K562 (cell line): ENCODE results near the gene TEX14. TPM values are rescaled to one million over a fixed set of nuclear protein-coding genes. Genes with fewer than 3 reads are reported as not detected.

Experiments used
- ATAC-seq: fragments of 200-7000 bp; cut with Tn5 transposase; 3 replicates; pipeline ENCODE4 v1.9.1; 2020; ENCODE audit warnings: moderate library complexity
- BruUV-seq: library from RNA; stranded (reverse); fragments of 400-500 nt; replicated peaks from 2 replicates; lab custom pipeline; 2021; lab: Mats Ljungman, UMichigan
- CTCF ChIA-PET: fragments of 300-600 bp; formaldehyde crosslinking; extraction: SDS; loops from one replicate; lab custom pipeline; 2021; ENCODE audit warnings: low intra/inter-chr PET ratio; lab: Yijun Ruan, JAX
- POLR2A ChIA-PET: fragments of 300-600, 350-650 bp; sonication (Branson Sonifier 250); formaldehyde crosslinking; extraction: SDS; loops from one replicate; lab custom pipeline; 2021; ENCODE audit warnings: antibody characterized with exemption, inconsistent platforms; lab: Yijun Ruan, JAX
- DNase-seq, 4 experiments: peaks; one replicate each; pipeline versions ENCODE4 v3.0.0 to v3.0.0-alpha.2; 2011 to 2018; ENCODE audit warnings: low spot score in 3 of 4, mixed read lengths in 3 of 4; ENCODE audit errors: extremely low read depth in 1 of 4
- FAIRE-seq: peaks from 2 replicates; lab custom pipeline; 2011; peaks lifted over from hg19 to GRCh38; lab: Jason Lieb, UNC
- H2AFZ ChIP-seq: 2 replicates; pipeline ENCODE4 v1.6.0; 2011; ENCODE audit warnings: low read depth, low read length, control low read depth, inconsistent platforms
- H3K27ac ChIP-seq: fragments of 200-600 bp; 3 replicates; pipeline ENCODE4 v1.8.0; 2011; ENCODE audit warnings: low read depth, mild to moderate bottlenecking, control low read depth, inconsistent platforms, low read length, moderate library complexity, mixed read lengths; ENCODE audit errors: extremely low read depth
- H3K27me3 ChIP-seq, 2 experiments: fragments of 300-600 bp in 1 of 2; 2 replicates in 1 of 2; 3 replicates in 1 of 2; pipeline versions ENCODE4 v1.6.0 to v1.8.0; 2011; ENCODE audit warnings: inconsistent platforms in 2 of 2, low read length in 2 of 2, mild to moderate bottlenecking in 1 of 2, mixed read lengths in 1 of 2, moderate library complexity in 1 of 2; ENCODE audit not compliant: control insufficient read depth in 2 of 2, insufficient read depth in 2 of 2
- H3K36me3 ChIP-seq: fragments of 300-600 bp; 3 replicates; pipeline ENCODE4 v1.8.0; 2011; ENCODE audit warnings: mild to moderate bottlenecking, low read length, inconsistent platforms; ENCODE audit not compliant: control insufficient read depth, insufficient read depth
- H3K4me1 ChIP-seq, 2 experiments: fragments of 200-600 bp in 1 of 2; replicated peaks in 1 of 2; 2 replicates in 1 of 2; 3 replicates in 1 of 2; pipeline versions ENCODE4 v1.5.1 to v1.8.0; 2011; ENCODE audit warnings: inconsistent platforms in 2 of 2, low read length in 2 of 2, mild to moderate bottlenecking in 1 of 2, mixed read lengths in 1 of 2, moderate library complexity in 1 of 2; ENCODE audit not compliant: control insufficient read depth in 2 of 2, insufficient read depth in 2 of 2
- H3K4me2 ChIP-seq: 2 replicates; pipeline ENCODE4 v1.6.1; 2011; ENCODE audit warnings: low read length, control low read depth, inconsistent platforms, mixed read lengths; ENCODE audit not compliant: insufficient read depth
- H3K4me3 ChIP-seq: fragments of 200-600 bp; sonication (generic), shearing (Covaris generic); 2 replicates; pipeline ENCODE4 v1.5.1; 2016; ENCODE audit warnings: control low read depth, inconsistent platforms
- H3K79me2 ChIP-seq: fragments of 200-600 bp; 3 replicates; pipeline ENCODE4 v1.8.0; 2011; ENCODE audit warnings: low read length, inconsistent platforms; ENCODE audit not compliant: control insufficient read depth, insufficient read depth
- H3K9ac ChIP-seq, 2 experiments: 2 replicates each; pipeline versions ENCODE4 v1.6.0 to v1.6.1; 2011; ENCODE audit warnings: low read depth in 2 of 2, low read length in 2 of 2, control low read depth in 1 of 2, inconsistent platforms in 1 of 2, mild to moderate bottlenecking in 1 of 2, mixed read lengths in 1 of 2; ENCODE audit not compliant: insufficient read depth in 1 of 2
- H3K9me1 ChIP-seq: one replicate; pipeline ENCODE4 v1.6.0; 2011; ENCODE audit warnings: inconsistent platforms, mild to moderate bottlenecking, low read length, moderate library complexity; ENCODE audit not compliant: control insufficient read depth, insufficient read depth
- H3K9me3 ChIP-seq: replicated peaks from 2 replicates; pipeline ENCODE4 v1.5.1; 2011; ENCODE audit warnings: low read depth, low read length, inconsistent platforms; ENCODE audit not compliant: control insufficient read depth, insufficient read depth
- H4K20me1 ChIP-seq: replicated peaks from 2 replicates; pipeline ENCODE4 v1.6.1; 2011; ENCODE audit warnings: low read length, inconsistent platforms, mixed read lengths; ENCODE audit not compliant: control insufficient read depth, insufficient read depth
- CBX1 ChIP-seq: sonication (generic); IDR thresholded peaks from 2 replicates; pipeline ENCODE4 v1.6.1; 2016; ENCODE audit warnings: antibody characterized with exemption, low read depth, mild to moderate bottlenecking
- WGBS: fragments of 100-300 bp; shearing (Covaris generic); methylation state at CpG from one replicate; pipeline ENCODE4 v1.1.6; 2016; ENCODE audit warnings: low coverage, mixed read lengths; ENCODE audit not compliant: insufficient coverage; ENCODE audit errors: missing lambda C conversion rate; 5-methylcytosine and 5-hydroxymethylcytosine counted together
- in situ Hi-C: fragments of 300-500 bp; cut with MboI; formaldehyde crosslinking; loops from 4 replicates; pipeline ENCODE4 v1.15.0; 2018; ENCODE audit warnings: inconsistent platforms, mixed read lengths
- intact Hi-C: fragments of 100-400 bp; cut with micrococcal nuclease; formaldehyde crosslinking; loops from 2 replicates; pipeline ENCODE4 v1.14.2; 2022
- polyA plus RNA-seq, 8 experiments: library from polyadenylated mRNA; depleted of rRNA in 4 of 8; stranded (reverse) in 5 of 8; unstranded in 3 of 8; fragments of >200 nt; fragmentation: Nextera tagmentation in 2 of 8; fragmentation: Illumina TruSeq in 1 of 8; extraction: Ambion mirVana in 2 of 8; extraction: Trizol in 1 of 8; gene quantifications; 2 replicates each; pipeline versions ENCODE4 v1.2.1 to v1.2.3, GENCODE V29; 2011 to 2014; ENCODE audit warnings: inconsistent platforms in 1 of 8, missing spikeins in 1 of 8
- total RNA-seq, 7 experiments: library from RNA; depleted of rRNA in 6 of 7; stranded (reverse); fragments of >200 nt in 6 of 7; fragmentation: Illumina TruSeq in 2 of 7; extraction: Trizol in 2 of 7; gene quantifications; 2 replicates each; pipeline versions ENCODE4 v1.2.1 to v1.2.3, GENCODE V29; 2011 to 2021; ENCODE audit warnings: low replicate concordance in 1 of 7
- TF ChIP-seq, protein P1 (sequence below): sonication (generic); formaldehyde crosslinking; IDR thresholded peaks from 2 replicates; pipeline ENCODE4 v1.8.0; 2023; ENCODE audit warnings: mild to moderate bottlenecking, missing genetic modification reagents
- TF ChIP-seq, protein P2 (sequence below), 2 experiments: fragments of 450-650 bp; formaldehyde crosslinking in 1 of 2; IDR thresholded peaks; 2 replicates each; pipeline versions ENCODE4 v1.4.0 to v1.6.1; 2014 to 2020; ENCODE audit warnings: mild to moderate bottlenecking in 2 of 2, borderline replicate concordance in 1 of 2, low read depth in 1 of 2
- TF ChIP-seq, protein P3 (sequence below): fragments of 250-450 bp; sonication (Bioruptor Pico); IDR thresholded peaks from 2 replicates; pipeline ENCODE4 v1.4.0; 2020; ENCODE audit warnings: borderline replicate concordance

The TEX14 gene
- total and polyA plus RNA-seq, 9 of the 15 experiments (the other 6 are each of a cell fraction or from before 2014, with no cell fraction given): 0.05 to 0.12 (median 0.09) TPM; not detected in 1

DNA sequence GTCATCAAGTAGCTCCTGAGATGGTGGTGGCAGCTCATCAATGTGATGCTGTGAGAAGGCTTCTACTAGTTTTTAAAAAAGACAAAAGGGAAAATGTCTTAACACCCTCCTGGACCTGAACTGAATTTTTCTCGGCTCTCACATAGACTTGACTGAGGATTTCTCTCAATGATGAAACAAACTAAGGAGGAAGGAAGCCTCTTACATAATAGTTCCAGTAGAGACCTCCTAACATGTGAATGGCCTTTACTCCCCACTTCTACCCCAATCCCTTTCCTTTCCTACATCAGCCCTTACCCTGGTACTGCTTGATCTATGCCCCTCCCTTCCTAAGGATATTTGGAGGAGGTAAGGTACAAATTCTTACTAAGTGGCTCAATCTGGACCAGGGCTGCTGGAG lies 122.6 kb downstream of the TEX14 start (continued):
- TF ChIP-seq, protein P1, sequence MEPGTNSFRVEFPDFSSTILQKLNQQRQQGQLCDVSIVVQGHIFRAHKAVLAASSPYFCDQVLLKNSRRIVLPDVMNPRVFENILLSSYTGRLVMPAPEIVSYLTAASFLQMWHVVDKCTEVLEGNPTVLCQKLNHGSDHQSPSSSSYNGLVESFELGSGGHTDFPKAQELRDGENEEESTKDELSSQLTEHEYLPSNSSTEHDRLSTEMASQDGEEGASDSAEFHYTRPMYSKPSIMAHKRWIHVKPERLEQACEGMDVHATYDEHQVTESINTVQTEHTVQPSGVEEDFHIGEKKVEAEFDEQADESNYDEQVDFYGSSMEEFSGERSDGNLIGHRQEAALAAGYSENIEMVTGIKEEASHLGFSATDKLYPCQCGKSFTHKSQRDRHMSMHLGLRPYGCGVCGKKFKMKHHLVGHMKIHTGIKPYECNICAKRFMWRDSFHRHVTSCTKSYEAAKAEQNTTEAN (CRISPR knock-in tag): no peak

DNA sequence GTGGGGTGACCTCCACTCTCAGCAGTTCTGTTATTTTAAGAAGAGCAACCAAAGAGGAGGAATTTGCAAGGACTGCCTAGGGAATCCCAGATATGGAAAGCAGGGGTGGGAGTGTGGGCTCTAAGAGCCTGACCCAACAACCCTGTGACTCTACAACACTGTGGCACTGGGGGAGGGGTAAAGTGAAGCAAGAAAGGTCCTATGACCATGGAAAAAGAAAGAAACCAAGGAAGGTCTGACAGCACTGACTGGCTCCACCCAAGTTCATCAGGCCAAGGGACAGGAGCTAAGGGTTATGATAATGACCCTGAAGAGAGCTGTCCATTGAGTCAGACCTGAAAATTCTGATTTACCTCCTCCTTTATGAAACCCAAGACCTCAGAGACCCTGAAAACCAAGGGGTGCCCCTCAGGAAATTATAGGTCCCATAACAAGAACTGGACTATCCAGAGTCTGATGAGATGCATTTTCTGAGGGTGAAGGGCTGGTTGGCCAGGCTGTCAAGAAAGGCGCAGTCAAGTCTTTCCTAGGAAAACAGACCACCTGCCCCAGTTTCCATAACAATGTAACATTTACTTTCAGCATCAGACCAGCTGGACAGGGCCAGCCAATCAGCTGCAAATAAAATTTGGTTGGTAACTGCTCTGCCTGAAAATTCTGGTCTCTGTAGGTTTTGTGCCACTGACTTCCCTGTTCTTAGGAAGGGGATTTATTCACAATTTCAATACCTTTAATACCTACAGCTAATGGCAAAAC lies 123.6 kb downstream of the TEX14 start:
- Histone ChIP-seq H3K9ac (no peak overlapping the region), H3K4me3 (no peak overlapping the region), H3K4me1 (no peaks in the 10 kb centered on the region; a peak in 2 of 5 replicates), H4K20me1 (no peaks in the 10 kb centered on the region), H3K79me2 (no peaks in the 10 kb centered on the region), H3K27me3 (no peaks in the 10 kb centered on the region; a peak in 1 of 5 replicates), H3K36me3 (no peaks in the 10 kb centered on the region), H3K4me2 (no peak overlapping the region), H3K9me3 (no peaks in the 10 kb centered on the region), H2AFZ (no peak overlapping the region), H3K27ac (no peak overlapping the region), H3K9me1 (no peaks in the 10 kb centered on the region)
- no TSS peak for BruUV-seq
- 45% methylated on average over 1 of the region's 1 CpG for WGBS
- in situ Hi-C loops (no loop called here), intact Hi-C loops (no loop called here)
- CTCF ChIA-PET: no interaction called here
- POLR2A ChIA-PET: interaction anchor here (0.6 to 1.9 kb wide), 2 partner anchors 29 to 63 kb away, joined by 4 to 9 read pairs; no protein-coding TSS in a partner anchor
- ATAC-seq: no peak
- no peak for DNase-seq
- no peak for FAIRE-seq
- TF ChIP-seq, protein P2, sequence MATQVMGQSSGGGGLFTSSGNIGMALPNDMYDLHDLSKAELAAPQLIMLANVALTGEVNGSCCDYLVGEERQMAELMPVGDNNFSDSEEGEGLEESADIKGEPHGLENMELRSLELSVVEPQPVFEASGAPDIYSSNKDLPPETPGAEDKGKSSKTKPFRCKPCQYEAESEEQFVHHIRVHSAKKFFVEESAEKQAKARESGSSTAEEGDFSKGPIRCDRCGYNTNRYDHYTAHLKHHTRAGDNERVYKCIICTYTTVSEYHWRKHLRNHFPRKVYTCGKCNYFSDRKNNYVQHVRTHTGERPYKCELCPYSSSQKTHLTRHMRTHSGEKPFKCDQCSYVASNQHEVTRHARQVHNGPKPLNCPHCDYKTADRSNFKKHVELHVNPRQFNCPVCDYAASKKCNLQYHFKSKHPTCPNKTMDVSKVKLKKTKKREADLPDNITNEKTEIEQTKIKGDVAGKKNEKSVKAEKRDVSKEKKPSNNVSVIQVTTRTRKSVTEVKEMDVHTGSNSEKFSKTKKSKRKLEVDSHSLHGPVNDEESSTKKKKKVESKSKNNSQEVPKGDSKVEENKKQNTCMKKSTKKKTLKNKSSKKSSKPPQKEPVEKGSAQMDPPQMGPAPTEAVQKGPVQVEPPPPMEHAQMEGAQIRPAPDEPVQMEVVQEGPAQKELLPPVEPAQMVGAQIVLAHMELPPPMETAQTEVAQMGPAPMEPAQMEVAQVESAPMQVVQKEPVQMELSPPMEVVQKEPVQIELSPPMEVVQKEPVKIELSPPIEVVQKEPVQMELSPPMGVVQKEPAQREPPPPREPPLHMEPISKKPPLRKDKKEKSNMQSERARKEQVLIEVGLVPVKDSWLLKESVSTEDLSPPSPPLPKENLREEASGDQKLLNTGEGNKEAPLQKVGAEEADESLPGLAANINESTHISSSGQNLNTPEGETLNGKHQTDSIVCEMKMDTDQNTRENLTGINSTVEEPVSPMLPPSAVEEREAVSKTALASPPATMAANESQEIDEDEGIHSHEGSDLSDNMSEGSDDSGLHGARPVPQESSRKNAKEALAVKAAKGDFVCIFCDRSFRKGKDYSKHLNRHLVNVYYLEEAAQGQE (IDR thresholded peaks at IDR 0.05; ENCODE audit: borderline replicate concordance): peak; percentile 74
- TF ChIP-seq, protein P2 (CRISPR knock-in tag; IDR thresholded peaks at IDR 0.05; ENCODE audit: low read depth): no peak
- TF ChIP-seq CBX1: no peak
- TF ChIP-seq, protein P3, sequence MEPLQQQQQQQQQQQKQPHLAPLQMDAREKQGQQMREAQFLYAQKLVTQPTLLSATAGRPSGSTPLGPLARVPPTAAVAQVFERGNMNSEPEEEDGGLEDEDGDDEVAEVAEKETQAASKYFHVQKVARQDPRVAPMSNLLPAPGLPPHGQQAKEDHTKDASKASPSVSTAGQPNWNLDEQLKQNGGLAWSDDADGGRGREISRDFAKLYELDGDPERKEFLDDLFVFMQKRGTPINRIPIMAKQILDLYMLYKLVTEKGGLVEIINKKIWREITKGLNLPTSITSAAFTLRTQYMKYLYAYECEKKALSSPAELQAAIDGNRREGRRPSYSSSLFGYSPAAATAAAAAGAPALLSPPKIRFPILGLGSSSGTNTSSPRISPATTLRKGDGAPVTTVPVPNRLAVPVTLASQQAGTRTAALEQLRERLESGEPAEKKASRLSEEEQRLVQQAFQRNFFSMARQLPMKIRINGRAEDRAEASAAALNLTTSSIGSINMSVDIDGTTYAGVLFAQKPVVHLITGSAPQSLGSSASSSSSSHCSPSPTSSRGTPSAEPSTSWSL (CRISPR knock-in tag): no peak
